IMR-90 (cell line): ENCODE results near the gene SMTN. TPM values are rescaled to one million over a fixed set of nuclear protein-coding genes. Genes with fewer than 3 reads are reported as not detected.

ENCODE experiments used
- ATAC-seq: fragments of 200-7000 bp; cut with Tn5 transposase; 2 replicates; pipeline ENCODE4 v1.9.1; 2020; ENCODE audit warnings: low read depth, mild to moderate bottlenecking, moderate library complexity
- BruUV-seq: library from RNA; stranded (reverse); fragments of 400-500 nt; replicated peaks from 2 replicates; lab custom pipeline; 2021; lab: Mats Ljungman, UMichigan
- CTCF ChIA-PET: fragments of 300-600 bp; formaldehyde crosslinking; extraction: SDS; loops from one replicate; lab custom pipeline; 2021; ENCODE audit warnings: antibody characterized with exemption; lab: Yijun Ruan, JAX
- POLR2A ChIA-PET: fragments of 300-600 bp; sonication (Branson Sonifier 250); formaldehyde crosslinking; loops from one replicate; lab custom pipeline; 2022; ENCODE audit warnings: antibody characterized with exemption; ENCODE audit not compliant: unreplicated experiment; lab: Charles Lee
- DNase-seq: peaks from one replicate; pipeline ENCODE4 v3.0.0; 2013
- H2AFZ ChIP-seq: replicated peaks from 2 replicates; pipeline ENCODE3; 2013; ENCODE audit warnings: low read length, mild to moderate bottlenecking; ENCODE audit not compliant: poor library complexity
- H2AK5ac ChIP-seq: 2 replicates; pipeline ENCODE4 v1.6.1; 2013; ENCODE audit warnings: low read depth, low read length, inconsistent platforms
- H2AK9ac ChIP-seq: replicated peaks from 2 replicates; pipeline ENCODE3; 2013; ENCODE audit warnings: mild to moderate bottlenecking, low read depth, low read length, moderate library complexity; ENCODE audit not compliant: poor library complexity
- H2BK120ac ChIP-seq: 2 replicates; pipeline ENCODE4 v1.6.1; 2013; ENCODE audit warnings: low read depth, low read length, inconsistent platforms
- H2BK15ac ChIP-seq: 3 replicates; pipeline ENCODE4 v1.6.1; 2013; ENCODE audit warnings: low read depth, low read length, inconsistent platforms
- H2BK20ac ChIP-seq: 2 replicates; pipeline ENCODE4 v1.6.1; 2013; ENCODE audit warnings: low read depth, mild to moderate bottlenecking, inconsistent platforms, low read length, moderate library complexity
- H2BK5ac ChIP-seq: 2 replicates; pipeline ENCODE4 v1.6.1; 2013; ENCODE audit warnings: mild to moderate bottlenecking, low read depth, low read length, inconsistent platforms; ENCODE audit not compliant: poor library complexity, severe bottlenecking
- H3K14ac ChIP-seq: replicated peaks from 2 replicates; pipeline ENCODE4 v1.6.1; 2013; ENCODE audit warnings: low read depth, low read length, inconsistent platforms
- H3K18ac ChIP-seq: 2 replicates; pipeline ENCODE4 v1.6.1; 2013; ENCODE audit warnings: low read depth, low read length, control low read depth
- H3K23ac ChIP-seq: 2 replicates; pipeline ENCODE4 v1.6.1; 2013; ENCODE audit warnings: low read depth, low read length, inconsistent platforms
- H3K27ac ChIP-seq: 2 replicates; pipeline ENCODE4 v1.5.1; 2013; ENCODE audit warnings: mild to moderate bottlenecking, control low read depth, low read length; ENCODE audit not compliant: insufficient read depth
- H3K27me3 ChIP-seq: 2 replicates; pipeline ENCODE4 v1.6.1; 2013; ENCODE audit warnings: low read length; ENCODE audit not compliant: control insufficient read depth, insufficient read depth
- H3K36me3 ChIP-seq: 2 replicates; pipeline ENCODE4 v1.6.1; 2013; ENCODE audit warnings: low read length, mixed read lengths; ENCODE audit not compliant: control insufficient read depth, insufficient read depth
- H3K4ac ChIP-seq: 2 replicates; pipeline ENCODE4 v1.6.1; 2013; ENCODE audit warnings: low read depth, low read length, inconsistent platforms
- H3K4me1 ChIP-seq: 2 replicates; pipeline ENCODE4 v1.6.1; 2013; ENCODE audit warnings: low read length, mixed read lengths; ENCODE audit not compliant: control insufficient read depth, insufficient read depth
- H3K4me2 ChIP-seq: 2 replicates; pipeline ENCODE4 v1.6.1; 2013; ENCODE audit warnings: low read depth, mild to moderate bottlenecking, control low read depth, low read length, moderate library complexity
- H3K4me3 ChIP-seq: 2 replicates; pipeline ENCODE4 v1.5.1; 2013; ENCODE audit warnings: low read depth, mild to moderate bottlenecking, control low read depth, low read length, moderate library complexity; ENCODE audit not compliant: insufficient read depth
- H3K56ac ChIP-seq: 2 replicates; pipeline ENCODE4 v1.6.1; 2013; ENCODE audit warnings: low read length, inconsistent platforms; ENCODE audit not compliant: insufficient read depth; ENCODE audit errors: extremely low read depth
- H3K79me1 ChIP-seq, 2 experiments: 2 replicates each; pipeline ENCODE4 v1.6.1; 2013; ENCODE audit warnings: low read length in 2 of 2, inconsistent platforms in 1 of 2, low read depth in 1 of 2
- H3K9ac ChIP-seq: 2 replicates; pipeline ENCODE4 v1.6.1; 2013; ENCODE audit warnings: low read depth, low read length, control low read depth
- H3K9me1 ChIP-seq: 2 replicates; pipeline ENCODE4 v1.6.1; 2013; ENCODE audit warnings: low read length, inconsistent platforms; ENCODE audit not compliant: insufficient read depth
- H3K9me3 ChIP-seq: 2 replicates; pipeline ENCODE4 v1.6.1; 2013; ENCODE audit warnings: low read length; ENCODE audit not compliant: control insufficient read depth, insufficient read depth
- H4K20me1 ChIP-seq: 2 replicates; pipeline ENCODE4 v1.6.1; 2013; ENCODE audit warnings: low read length, inconsistent platforms; ENCODE audit not compliant: insufficient read depth
- H4K5ac ChIP-seq: 2 replicates; pipeline ENCODE4 v1.6.1; 2013; ENCODE audit warnings: mild to moderate bottlenecking, low read depth, low read length, control low read depth
- H4K8ac ChIP-seq, 2 experiments: 2 replicates each; pipeline ENCODE4 v1.6.1; 2013; ENCODE audit warnings: low read depth in 2 of 2, low read length in 2 of 2, control low read depth in 1 of 2, inconsistent platforms in 1 of 2
- H4K91ac ChIP-seq: 2 replicates; pipeline ENCODE4 v1.6.1; 2013; ENCODE audit warnings: low read depth, low read length, inconsistent platforms; ENCODE audit not compliant: insufficient read depth
- FOS ChIP-seq: fragments of 150-350 bp; IDR thresholded peaks from 2 replicates; pipeline ENCODE4 v1.6.1; 2016; ENCODE audit warnings: low read depth, low read length
- MAFK ChIP-seq: IDR thresholded peaks from 2 replicates; pipeline ENCODE4 v1.6.1; 2012; ENCODE audit warnings: low read depth, low read length, improper control_type of control experiment
- SMC3 ChIP-seq: fragments of 150-350 bp; IDR thresholded peaks from 2 replicates; pipeline ENCODE4 v1.6.1; 2016; ENCODE audit warnings: low read depth, mild to moderate bottlenecking, antibody characterized with exemption, low read length, moderate library complexity
- WGBS, 2 experiments: methylation state at CpG; one replicate each; pipeline versions ENCODE4 v1.1.5 to v1.1.7; 2013; ENCODE audit warnings: missing lambda C conversion rate in 2 of 2; ENCODE audit not compliant: insufficient read length in 1 of 2; ENCODE audit errors: extremely low coverage in 2 of 2; 5-methylcytosine and 5-hydroxymethylcytosine counted together
- dilution Hi-C: fragments of 300-500 bp; cut with HindIII; formaldehyde crosslinking; loops from one replicate; pipeline ENCODE4 v1.14.3; 2018; ENCODE audit warnings: low sequenced_read_pairs; ENCODE audit not compliant: unreplicated experiment
- in situ Hi-C: fragments of 300-500 bp; cut with MboI; formaldehyde crosslinking; loops from 3 replicates; pipeline ENCODE4 v1.14.3; 2019; ENCODE audit warnings: low sequenced_read_pairs, inconsistent platforms, mixed read lengths
- intact Hi-C: fragments of 100-400 bp; cut with micrococcal nuclease; formaldehyde crosslinking; loops from 2 replicates; pipeline ENCODE4 v1.10.0; 2022
- polyA plus RNA-seq, 3 experiments: library from polyadenylated mRNA; depleted of rRNA; stranded (reverse); fragments of >200 nt; gene quantifications; 2 replicates each; pipeline ENCODE4 v1.2.3, GENCODE V29; 2012; ENCODE audit warnings: low replicate concordance in 1 of 3
- total RNA-seq: library from RNA; depleted of rRNA; stranded (reverse); fragments of >200 nt; gene quantifications from 2 replicates; pipeline ENCODE4 v1.2.3, GENCODE V29; 2012

SMTN gene
- total and polyA plus RNA-seq, 2 of the 4 experiments (the other 2 are of a cell fraction), result 53.6 to 63.7 TPM

DNA sequence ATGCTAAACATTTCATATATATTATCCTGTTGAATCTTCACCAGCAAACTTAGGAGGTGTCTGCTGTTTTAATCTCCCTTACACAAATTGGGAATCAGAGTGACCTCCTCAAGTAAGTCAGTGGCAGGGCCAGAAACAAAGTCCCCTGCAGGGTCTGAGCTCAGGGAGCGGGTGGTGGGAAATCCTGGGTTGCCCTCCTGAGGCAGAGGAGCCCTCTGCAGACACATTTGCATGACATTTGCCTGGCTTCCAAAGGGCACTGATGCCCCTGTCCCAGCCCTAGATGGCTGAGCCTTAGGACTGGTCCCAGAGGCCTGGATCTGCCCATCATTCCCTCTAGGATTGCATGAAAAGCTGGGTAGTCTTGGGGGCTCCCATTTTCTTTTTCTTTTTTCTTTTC lies 39.5 kb downstream of the SMTN start:
- H2BK15ac ChIP-seq, result no peak overlapping the region
- ChIA-PET POLR2A (interaction anchor here (0.5 kb wide), 1 partner anchor 710 kb away, joined by 3 read pairs; no protein-coding TSS in a partner anchor), CTCF (no interaction called here)
- no peak overlapping the region for H3K18ac ChIP-seq
- peaks cover 0 to 4% of the 10 kb centered on the region in 2 experiments; a peak in 1 of 4 replicates for H3K79me1 ChIP-seq
- H2BK5ac ChIP-seq, result no peak overlapping the region
- H3K27me3 ChIP-seq, result no peaks in the 10 kb centered on the region
- H3K4me2 ChIP-seq, result no peak overlapping the region
- no peak overlapping the region for H4K5ac ChIP-seq
- H2AK5ac ChIP-seq, result no peak overlapping the region
- no peak overlapping the region for H3K9ac ChIP-seq
- intact Hi-C loops (no loop called here), dilution Hi-C loops (no loop called here), in situ Hi-C loops (no loop called here)
- no peak overlapping the region for H2BK120ac ChIP-seq
- ATAC-seq (no peak), DNase-seq (no peak)
- WGBS, 2 experiments, result 100% methylated on average over 1 of the region's 1 CpG; no CpG with 5 or more reads in 1 of the 2 experiments
- no peaks in the 10 kb centered on the region; the same call in 1 of the 2 replicates for H3K9me1 ChIP-seq
- H3K4me3 ChIP-seq, result no peak overlapping the region
- H3K23ac ChIP-seq, result no peak overlapping the region
- no peak overlapping the region for H3K27ac ChIP-seq
- H2BK20ac ChIP-seq, result no peak overlapping the region
- no peak overlapping the region for H4K91ac ChIP-seq
- no peak overlapping the region for H3K14ac ChIP-seq
- TF ChIP-seq FOS, result no peak
- no peak for TF ChIP-seq SMC3
- TF ChIP-seq MAFK, result no peak
- H3K56ac ChIP-seq, result no peak overlapping the region
- no peak overlapping the region for H2AFZ ChIP-seq
- H4K8ac ChIP-seq, result no peak overlapping the region
- peaks cover 5% of the 10 kb centered on the region for H3K4me1 ChIP-seq
- BruUV-seq, result no TSS peak
- no peak overlapping the region for H3K4ac ChIP-seq
- H3K36me3 ChIP-seq, result no peaks in the 10 kb centered on the region
- no peaks in the 10 kb centered on the region for H3K9me3 ChIP-seq
- H2AK9ac ChIP-seq, result no peak overlapping the region
- no peaks in the 10 kb centered on the region for H4K20me1 ChIP-seq
